ENCODE results near the gene IL20RB.

GRCh38 chr3:136995652-136996051 lies 37.9 kb downstream of the IL20RB start:
- TF ChIP-seq CTCF (IDR thresholded peaks at IDR 0.05 in 8 of 11, conservative IDR thresholded peaks at IDR 0.05 in 3 of 11) (no peak), POLR2A (IDR thresholded peaks at IDR 0.05) (no peak), POLR2AphosphoS5 (IDR thresholded peaks at IDR 0.05) (no peak)

All from spleen (tissue), 7 donors.